A549 (cell line): ENCODE measurements around the gene BIK. TPM values are rescaled to one million over a fixed set of nuclear protein-coding genes. Genes with fewer than 3 reads are reported as not detected.

Source experiments
- ATAC-seq, 2 experiments: fragments of 200-7000 bp in 1 of 2; fragments of >200 bp in 1 of 2; cut with Nextera tagmentation in 1 of 2; cut with Tn5 transposase in 1 of 2; 3 replicates each; pipeline versions ENCODE4 v1.8.0 to v1.9.1; 2018 to 2020; ENCODE audit warnings: mild to moderate bottlenecking in 1 of 2, moderate library complexity in 1 of 2
- CTCF ChIA-PET: fragments of 300-600 bp; sonication (Branson Sonifier 250); formaldehyde crosslinking; extraction: SDS; loops from one replicate; lab custom pipeline; 2021; ENCODE audit warnings: antibody characterized with exemption, inconsistent platforms; lab: Yijun Ruan, JAX
- POLR2A ChIA-PET: fragments of 350-600 bp; formaldehyde crosslinking; extraction: SDS; loops from one replicate; lab custom pipeline; 2021; ENCODE audit warnings: antibody characterized with exemption, inconsistent platforms; lab: Yijun Ruan, JAX
- DNase-seq, 2 experiments: peaks; one replicate each; pipeline versions ENCODE4 v3.0.0 to v3.0.0-alpha.2; 2011 to 2016; ENCODE audit warnings: low read depth in 1 of 2, low spot score in 1 of 2
- FAIRE-seq: peaks from 2 replicates; lab custom pipeline; 2011; peaks lifted over from hg19 to GRCh38; lab: Jason Lieb, UNC
- H3K27ac ChIP-seq, 2 experiments: fragments of >200 bp; sonication (Bioruptor Twin); formaldehyde crosslinking; 3 replicates each; pipeline ENCODE4 v1.5.1; 2016 to 2017
- H3K4me1 ChIP-seq: fragments of >200 bp; sonication (Bioruptor Twin); formaldehyde crosslinking; 3 replicates; pipeline ENCODE4 v1.6.1; 2016
- H3K4me2 ChIP-seq: fragments of >200 bp; sonication (Bioruptor Twin); formaldehyde crosslinking; 3 replicates; pipeline ENCODE4 v1.6.1; 2016
- H3K4me3 ChIP-seq: fragments of >200 bp; sonication (Bioruptor Twin); formaldehyde crosslinking; 3 replicates; pipeline ENCODE4 v1.5.1; 2016
- H3K9me3 ChIP-seq: fragments of >200 bp; sonication (Bioruptor Twin); formaldehyde crosslinking; 3 replicates; pipeline ENCODE4 v1.6.1; 2016
- BHLHE40 ChIP-seq: IDR thresholded peaks from 2 replicates; pipeline ENCODE4 v1.6.1; 2012; ENCODE audit warnings: low read depth, low read length, inconsistent platforms
- CBX8 ChIP-seq: fragments of 200-600 bp; sonication (generic); IDR thresholded peaks from 2 replicates; pipeline ENCODE4 v1.6.1; 2016
- CEBPB ChIP-seq, 2 experiments: fragments of >200 bp in 1 of 2; sonication (Bioruptor Twin) in 1 of 2; formaldehyde crosslinking in 1 of 2; IDR thresholded peaks; 2 replicates each; pipeline ENCODE4 v1.6.1; 2012 to 2016
- CHD2 ChIP-seq: fragments of 150-350 bp; IDR thresholded peaks from 2 replicates; pipeline ENCODE4 v1.6.1; 2014; ENCODE audit warnings: low read length; ENCODE audit not compliant: partially characterized antibody
- CHD4 ChIP-seq: fragments of 200-600 bp; sonication (generic); IDR thresholded peaks from 2 replicates; pipeline ENCODE4 v1.6.1; 2016; ENCODE audit warnings: antibody characterized with exemption, mild to moderate bottlenecking, borderline replicate concordance
- EHF ChIP-seq: fragments of 250-450 bp; sonication (Bioruptor Pico); IDR thresholded peaks from 2 replicates; pipeline ENCODE4 v1.5.0; 2020; ENCODE audit warnings: mild to moderate bottlenecking
- EHMT2 ChIP-seq: fragments of 200-600 bp; sonication (generic); IDR thresholded peaks from 2 replicates; pipeline ENCODE4 v1.6.1; 2016; ENCODE audit warnings: antibody characterized with exemption, low read depth, mild to moderate bottlenecking, moderate library complexity
- EP300 ChIP-seq, 2 experiments: fragments of >200 bp; sonication (Bioruptor Twin); formaldehyde crosslinking; IDR thresholded peaks; 2 replicates in 1 of 2; 3 replicates in 1 of 2; pipeline ENCODE4 v1.6.1; 2016 to 2017
- ESRRA ChIP-seq: fragments of 150-350 bp; IDR thresholded peaks from 2 replicates; pipeline ENCODE4 v1.6.1; 2014; ENCODE audit warnings: mild to moderate bottlenecking, low read length, borderline replicate concordance
- FOXS1 ChIP-seq: fragments of 250-450 bp; sonication (Bioruptor Pico); IDR thresholded peaks from 2 replicates; pipeline ENCODE4 v1.5.0; 2020; ENCODE audit warnings: mild to moderate bottlenecking, moderate library complexity
- GATA3 ChIP-seq: IDR thresholded peaks from 2 replicates; pipeline ENCODE4 v1.6.1; 2012; ENCODE audit warnings: borderline replicate concordance
- HDAC2 ChIP-seq: fragments of 200-600 bp; sonication (generic); IDR thresholded peaks from 2 replicates; pipeline ENCODE4 v1.6.1; 2016
- JUNB ChIP-seq: fragments of >200 bp; sonication (Bioruptor Twin); formaldehyde crosslinking; IDR thresholded peaks from 2 replicates; pipeline ENCODE4 v1.6.1; 2016
- NFE2L2 ChIP-seq: fragments of 150-350 bp; conservative IDR thresholded peaks from 2 replicates; pipeline ENCODE4 v1.6.1; 2014; ENCODE audit warnings: low read length
- PHF8 ChIP-seq: fragments of 200-600 bp; sonication (generic); IDR thresholded peaks from 2 replicates; pipeline ENCODE4 v1.6.1; 2016; ENCODE audit warnings: low read depth, mild to moderate bottlenecking, antibody characterized with exemption, moderate library complexity, borderline replicate concordance
- POLR2AphosphoS2 ChIP-seq: conservative IDR thresholded peaks from 2 replicates; pipeline ENCODE4 v1.6.1; 2012; ENCODE audit warnings: low read length, improper control_type of control experiment, inconsistent platforms
- RAD21 ChIP-seq, 2 experiments: fragments of >200 bp in 1 of 2; sonication (Bioruptor Twin) in 1 of 2; formaldehyde crosslinking in 1 of 2; IDR thresholded peaks in 1 of 2; conservative IDR thresholded peaks in 1 of 2; 2 replicates in 1 of 2; 3 replicates in 1 of 2; pipeline ENCODE4 v1.6.1; 2012 to 2018; ENCODE audit warnings: inconsistent platforms in 1 of 2
- RARB ChIP-seq: fragments of 250-450 bp; sonication (Bioruptor Pico); IDR thresholded peaks from 2 replicates; pipeline ENCODE4 v1.8.0; 2021; ENCODE audit warnings: mild to moderate bottlenecking, moderate library complexity
- RCOR1 ChIP-seq: fragments of 150-350 bp; IDR thresholded peaks from 2 replicates; pipeline ENCODE4 v1.6.1; 2014; ENCODE audit warnings: antibody characterized with exemption, low read length, low read depth
- RNF2 ChIP-seq: fragments of 200-600 bp; sonication (generic); IDR thresholded peaks from 2 replicates; pipeline ENCODE4 v1.6.1; 2016; ENCODE audit warnings: low read depth, mild to moderate bottlenecking, antibody characterized with exemption, moderate library complexity, borderline replicate concordance
- ZSCAN20 ChIP-seq: fragments of 250-450 bp; sonication (Bioruptor Pico); IDR thresholded peaks from 2 replicates; pipeline ENCODE4 v1.8.0; 2022; ENCODE audit warnings: mild to moderate bottlenecking, moderate library complexity
- WGBS: methylation state at CpG from one replicate; pipeline ENCODE4 v1.1.6; 2017; ENCODE audit errors: missing lambda C conversion rate; 5-methylcytosine and 5-hydroxymethylcytosine counted together
- polyA plus RNA-seq, 4 experiments: library from polyadenylated mRNA; depleted of rRNA in 3 of 4; stranded (reverse); fragments of >200 nt; fragmentation: RNase III in 1 of 4; extraction: RNeasy Plus Mini Kit Qiagen cat#74134 plus additional on column Dnase treatment in 1 of 4; gene quantifications; 2 replicates in 3 of 4; 3 replicates in 1 of 4; pipeline ENCODE4 v1.2.3, GENCODE V29; 2011 to 2017
- TF ChIP-seq, protein P1 (sequence below): IDR thresholded peaks from 2 replicates; pipeline ENCODE4 v1.6.1; 2012
- TF ChIP-seq, protein P2 (sequence below): fragments of >200 bp; sonication (Bioruptor Twin); formaldehyde crosslinking; IDR thresholded peaks from 2 replicates; pipeline ENCODE4 v1.6.1; 2016
- TF ChIP-seq, protein P3 (sequence below): IDR thresholded peaks from 2 replicates; pipeline ENCODE4 v1.6.1; 2012

The BIK gene
- polyA plus RNA-seq, 2 of the 4 experiments (the other 2 are of a cell fraction): 0.54 to 0.88 TPM

DNA sequence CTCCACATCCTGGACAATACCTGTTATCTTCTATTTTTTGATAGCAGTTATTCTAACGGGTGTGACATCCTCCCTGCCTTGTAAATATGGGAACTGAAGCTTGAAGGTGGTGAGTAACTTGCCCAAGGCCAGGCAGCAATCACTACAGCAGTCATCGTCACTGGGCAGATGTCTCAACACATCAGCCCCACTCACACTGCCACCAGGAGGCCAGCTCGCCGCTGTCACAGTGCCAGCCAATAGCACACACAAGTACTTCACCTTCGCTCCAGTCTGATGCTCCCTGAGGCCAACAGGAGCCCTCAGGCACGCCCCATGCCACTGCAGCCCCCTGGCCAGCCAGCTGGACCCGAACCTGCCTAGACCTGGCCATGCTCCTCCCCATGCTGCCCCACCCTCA is 16.5 kb upstream of the BIK start:
- 38% methylated on average over 4 of the region's 7 CpGs for WGBS
- DNase-seq (peak in 1 of 2 experiments; percentile 60), FAIRE-seq (no peak), ATAC-seq (no peak)
- Histone ChIP-seq H3K4me2 (no peak overlapping the region), H3K4me1 (peaks cover 12% of the 10 kb centered on the region), H3K4me3 (no peak overlapping the region), H3K9me3 (no peaks in the 10 kb centered on the region), H3K27ac (no peak overlapping the region)
- CTCF ChIA-PET: interaction anchor here (0.9 kb wide), 1 partner anchor 227 kb away, joined by 3 read pairs; no protein-coding TSS in a partner anchor
- TF ChIP-seq EP300 (IDR thresholded peaks at IDR 0.05) (no peak), NFE2L2 (no peak), RAD21 (conservative IDR thresholded peaks at IDR 0.05 in 1 of 2, IDR thresholded peaks at IDR 0.05 in 1 of 2) (no peak), ZSCAN20 (no peak)
- TF ChIP-seq, protein P1, sequence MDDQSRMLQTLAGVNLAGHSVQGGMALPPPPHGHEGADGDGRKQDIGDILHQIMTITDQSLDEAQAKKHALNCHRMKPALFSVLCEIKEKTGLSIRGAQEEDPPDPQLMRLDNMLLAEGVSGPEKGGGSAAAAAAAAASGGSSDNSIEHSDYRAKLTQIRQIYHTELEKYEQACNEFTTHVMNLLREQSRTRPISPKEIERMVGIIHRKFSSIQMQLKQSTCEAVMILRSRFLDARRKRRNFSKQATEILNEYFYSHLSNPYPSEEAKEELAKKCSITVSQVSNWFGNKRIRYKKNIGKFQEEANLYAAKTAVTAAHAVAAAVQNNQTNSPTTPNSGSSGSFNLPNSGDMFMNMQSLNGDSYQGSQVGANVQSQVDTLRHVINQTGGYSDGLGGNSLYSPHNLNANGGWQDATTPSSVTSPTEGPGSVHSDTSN: no peak
- POLR2A ChIA-PET: no interaction called here

DNA sequence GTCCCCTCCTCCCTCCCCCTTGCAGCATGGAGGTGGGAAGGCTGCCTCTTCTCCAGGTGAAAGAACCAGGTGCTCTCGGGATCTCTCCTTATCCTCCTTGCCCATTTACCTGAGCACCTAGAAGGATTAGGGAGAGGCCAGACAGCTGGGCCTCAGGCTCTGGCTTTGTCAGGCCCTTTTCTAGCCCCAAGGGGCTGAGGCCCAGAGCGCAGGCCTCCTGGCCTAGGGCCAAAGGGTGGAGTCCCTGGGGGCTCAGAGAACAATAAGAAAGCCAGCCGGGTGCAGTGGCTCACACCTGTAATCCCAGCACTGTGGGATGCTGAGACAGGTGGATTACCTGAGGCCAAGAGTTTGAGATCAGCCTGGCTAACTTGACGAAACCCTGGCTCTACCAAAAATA is 16.0 kb upstream of the BIK start:
- no peaks in the 10 kb centered on the region for H3K9me3 ChIP-seq
- no peak for DNase-seq
- no peak overlapping the region for H3K4me3 ChIP-seq
- ChIA-PET POLR2A (no interaction called here), CTCF (interaction anchor here (0.9 to 1.2 kb wide), 2 partner anchors 104 to 227 kb away, joined by 3 read pairs; no protein-coding TSS in a partner anchor)
- WGBS: 86% methylated on average over 4 of the region's 4 CpGs
- no peak overlapping the region for H3K4me2 ChIP-seq
- no peak for FAIRE-seq
- no peak overlapping the region for H3K27ac ChIP-seq
- TF ChIP-seq NFE2L2 (no peak), PHF8 (no peak), EHF (CRISPR knock-in tag) (no peak), BHLHE40 (no peak), ESRRA (no peak), EHMT2 (no peak), CEBPB (IDR thresholded peaks at IDR 0.05) (no peak), RCOR1 (no peak), EP300 (IDR thresholded peaks at IDR 0.05) (no peak), CHD2 (no peak), GATA3 (no peak), ZSCAN20 (no peak), HDAC2 (no peak), POLR2AphosphoS2 (no peak)
- TF ChIP-seq, protein P2, sequence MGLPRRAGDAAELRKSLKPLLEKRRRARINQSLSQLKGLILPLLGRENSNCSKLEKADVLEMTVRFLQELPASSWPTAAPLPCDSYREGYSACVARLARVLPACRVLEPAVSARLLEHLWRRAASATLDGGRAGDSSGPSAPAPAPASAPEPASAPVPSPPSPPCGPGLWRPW: no peak
- TF ChIP-seq, protein P1: no peak
- TF ChIP-seq, protein P3, sequence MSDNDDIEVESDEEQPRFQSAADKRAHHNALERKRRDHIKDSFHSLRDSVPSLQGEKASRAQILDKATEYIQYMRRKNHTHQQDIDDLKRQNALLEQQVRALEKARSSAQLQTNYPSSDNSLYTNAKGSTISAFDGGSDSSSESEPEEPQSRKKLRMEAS: no peak
- ATAC-seq: no peak
- peaks cover 12% of the 10 kb centered on the region for H3K4me1 ChIP-seq

DNA sequence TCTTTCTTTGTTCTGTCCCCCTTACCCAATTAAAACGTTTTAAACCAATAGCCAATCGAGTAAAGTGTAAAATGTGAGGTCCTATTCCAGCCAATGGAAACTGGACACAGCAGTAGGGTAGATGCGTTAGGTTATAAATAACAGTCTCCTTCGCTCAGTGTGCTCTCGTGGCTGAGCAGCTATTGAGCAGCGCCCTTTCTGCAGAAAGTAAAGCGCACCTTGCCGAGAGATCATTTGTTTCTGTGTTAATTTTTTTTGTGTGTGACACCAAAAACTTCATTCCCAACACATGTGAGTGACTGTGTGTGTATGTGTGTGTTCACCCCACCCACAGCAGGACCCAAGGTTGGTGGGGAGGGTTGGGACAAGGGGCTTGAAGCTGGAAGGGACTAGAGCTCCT is 14.1 kb upstream of the BIK start:
- CTCF ChIA-PET: no interaction called here
- Histone ChIP-seq H3K27ac (no peak overlapping the region), H3K9me3 (no peaks in the 10 kb centered on the region), H3K4me3 (no peak overlapping the region), H3K4me1 (peaks cover 8% of the 10 kb centered on the region), H3K4me2 (no peak overlapping the region)
- 82% methylated on average over 8 of the region's 8 CpGs for WGBS
- no peak for DNase-seq
- FAIRE-seq: no peak
- POLR2A ChIA-PET: no interaction called here
- ATAC-seq: no peak
- TF ChIP-seq EHF (CRISPR knock-in tag) (no peak), RNF2 (no peak), CBX8 (no peak), EP300 (IDR thresholded peaks at IDR 0.05) (no peak), RARB (CRISPR knock-in tag) (no peak), CHD4 (no peak), FOXS1 (CRISPR knock-in tag) (no peak), JUNB (no peak)
- TF ChIP-seq, all 56 proteins: peak for 0
